ENCODE data around the gene PIK3CB. TPM values are rescaled to one million over a fixed set of nuclear protein-coding genes. Genes with fewer than 3 reads are reported as not detected.

PIK3CB gene
- total and polyA plus RNA-seq, 2 of the 8 experiments (the other 6 are each of a cell fraction or from before 2014, with no cell fraction given), result 8.3 to 35.2 TPM

DNA sequence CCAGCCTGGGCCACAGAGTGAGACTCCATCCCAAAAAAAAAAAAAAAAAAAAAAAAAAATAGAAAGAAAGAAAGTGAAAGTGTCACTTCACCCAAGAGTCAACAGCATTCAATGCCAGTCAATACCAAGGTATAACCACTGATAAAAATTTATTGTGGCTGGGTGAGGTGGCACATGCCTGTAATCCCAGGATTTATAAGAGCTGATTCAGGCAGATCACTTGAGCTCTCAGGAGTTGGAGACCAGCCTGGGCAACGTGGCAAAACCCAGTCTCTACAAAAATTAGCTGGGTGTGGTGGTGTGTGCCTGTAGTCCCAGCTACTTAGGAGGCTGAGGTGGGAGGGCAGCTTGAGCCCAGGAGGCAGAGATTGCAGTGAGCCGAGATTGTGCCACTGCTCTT is 46.5 kb upstream of the PIK3CB start:
- no peaks in the 10 kb centered on the region for H3K23me2 ChIP-seq (ENCODE audit: low read depth, low read length)
- no peaks in the 10 kb centered on the region for H3K79me2 ChIP-seq (ENCODE audit: control insufficient read depth in 1 of 2, insufficient read depth in 2 of 2, low read length in 2 of 2)
- no peaks in the 10 kb centered on the region for H3K36me3 ChIP-seq (ENCODE audit: control insufficient read depth in 2 of 4, insufficient read depth in 4 of 4, low read length in 3 of 4)
- H4K91ac ChIP-seq (replicated peaks; ENCODE audit: insufficient read length, low read length), result no peak overlapping the region
- no peak overlapping the region for H3K18ac ChIP-seq (ENCODE audit: extremely low read depth, low read length)
- CTCF ChIA-PET (ENCODE audit: partially characterized antibody), result interaction anchor here (1.1 kb wide), 1 partner anchor 18 kb away, joined by 3 read pairs; no protein-coding TSS in a partner anchor
- no peaks in the 10 kb centered on the region for H3K79me1 ChIP-seq (ENCODE audit: low read depth, low read length)
- no peak overlapping the region for H3K27ac ChIP-seq (ENCODE audit: low read depth, low read length)
- H4K8ac ChIP-seq (ENCODE audit: extremely low read depth, insufficient read depth, low read length), result no peak overlapping the region
- H2BK120ac ChIP-seq (replicated peaks; ENCODE audit: low read depth, low read length), result no peak overlapping the region
- no peak overlapping the region for H3K14ac ChIP-seq (ENCODE audit: insufficient read length)
- H2BK12ac ChIP-seq (ENCODE audit: low read depth, low read length), result no peak overlapping the region
- no peaks in the 10 kb centered on the region for H3K27me3 ChIP-seq (replicated peaks in 1 of 4; ENCODE audit: control insufficient read depth in 3 of 4, extremely low read depth in 1 of 4, insufficient read depth in 3 of 4, low read length in 3 of 4)
- H3K4me2 ChIP-seq (ENCODE audit: insufficient read depth in 1 of 2, low read depth in 2 of 2, low read length in 2 of 2), result no peak overlapping the region
- H3K4me3 ChIP-seq (ENCODE audit: extremely low read depth in 1 of 4, insufficient read depth in 2 of 4, low read depth in 3 of 4, low read length in 4 of 4), result no peak overlapping the region
- no peak overlapping the region for H3K23ac ChIP-seq (ENCODE audit: insufficient read length)
- no peak overlapping the region for H2AK5ac ChIP-seq (ENCODE audit: low read depth, low read length)
- no peaks in the 10 kb centered on the region for H3K9me3 ChIP-seq (ENCODE audit: insufficient read depth in 2 of 2, low read depth in 1 of 2, low read length in 1 of 2)
- no peak overlapping the region for H4K5ac ChIP-seq (ENCODE audit: insufficient read length, low read depth, low read length)
- H3K9ac ChIP-seq (replicated peaks in 1 of 4; ENCODE audit: extremely low read depth in 1 of 4, low read depth in 3 of 4, low read length in 3 of 4), result no peak overlapping the region
- TF ChIP-seq ZNF274 (IDR thresholded peaks at IDR 0.05; ENCODE audit: borderline replicate concordance, extremely low read depth, low read length) (no peak), BRCA1 (IDR thresholded peaks at IDR 0.05; ENCODE audit: low read depth, low read length) (no peak), BCL11A (IDR thresholded peaks at IDR 0.05; ENCODE audit: low read depth in 2 of 2, low read length in 2 of 2) (no peak), JUN (IDR thresholded peaks at IDR 0.05; ENCODE audit: low read depth, low read length) (no peak), SUZ12 (IDR thresholded peaks at IDR 0.05; ENCODE audit: low read length) (no peak), ATF2 (IDR thresholded peaks at IDR 0.05; ENCODE audit: low read length) (no peak), SP1 (IDR thresholded peaks at IDR 0.05; ENCODE audit: low read depth, low read length) (no peak)
- H3K56ac ChIP-seq (replicated peaks; ENCODE audit: insufficient read length, low read depth, low read length), result no peak overlapping the region
- no peak overlapping the region for H3K4ac ChIP-seq (replicated peaks; ENCODE audit: insufficient read length, low read depth, low read length)
- H2BK20ac ChIP-seq (ENCODE audit: low read length), result no peak overlapping the region
- no peaks in the 10 kb centered on the region for H4K20me1 ChIP-seq (replicated peaks in 1 of 2; ENCODE audit: control insufficient read depth in 1 of 2, insufficient read depth in 2 of 2, low read length in 2 of 2)
- peaks cover 0 to 4% (median 0%) of the 10 kb centered on the region in 4 experiments; a peak in 1 of 7 replicates for H3K4me1 ChIP-seq (replicated peaks in 1 of 4; ENCODE audit: control insufficient read depth in 3 of 4, insufficient read depth in 4 of 4, low read length in 3 of 4)
- FAIRE-seq (no peak), DNase-seq (ENCODE audit: low read depth in 1 of 2, low spot score in 2 of 2) (no peak)
- no peak overlapping the region for H2AFZ ChIP-seq (ENCODE audit: low read length)
- no peak overlapping the region for H2BK5ac ChIP-seq (ENCODE audit: low read depth, low read length)
- POLR2A ChIA-PET (ENCODE audit: partially characterized antibody), result interaction anchor here (1.0 to 1.6 kb wide), 3 partner anchors 17 to 89 kb away, joined by 3 to 5 read pairs (median 4); no protein-coding TSS in a partner anchor
- H2BK15ac ChIP-seq (ENCODE audit: low read length), result no peak overlapping the region
- WGBS, 2 experiments (ENCODE audit: extremely low coverage in 1 of 2, insufficient coverage in 1 of 2, insufficient read length in 1 of 2, insufficient replicate concordance in 2 of 2, low coverage in 1 of 2, low lambda C conversion rate in 2 of 2, missing lambda C conversion rate in 1 of 2), result 85% methylated on average over 2 of the region's 2 CpGs; no CpG with 5 or more reads in 1 of the 2 experiments
